SK-N-SH (cell line): ENCODE results near the gene EEF1A2. TPM values are rescaled to one million over a fixed set of nuclear protein-coding genes. Genes with fewer than 3 reads are reported as not detected.

ENCODE experiments used
- CTCF ChIA-PET: fragments of 300-600, 350-600 bp; formaldehyde crosslinking; extraction: SDS; loops from one replicate; lab custom pipeline; 2021; lab: Yijun Ruan, JAX
- POLR2A ChIA-PET: fragments of 350-600 bp; sonication (Branson Sonifier 250); formaldehyde crosslinking; extraction: SDS; loops from one replicate; lab custom pipeline; 2020; ENCODE audit warnings: antibody characterized with exemption, inconsistent platforms; lab: Yijun Ruan, JAX
- DNase-seq: peaks from one replicate; pipeline ENCODE4 v3.0.0; 2012
- H2AFZ ChIP-seq: fragments of 200-600 bp; sonication (generic); 2 replicates; pipeline ENCODE4 v1.8.1; 2016; ENCODE audit warnings: antibody characterized with exemption, mild to moderate bottlenecking, low read depth
- H3F3A ChIP-seq: fragments of 200-600 bp; sonication (generic); replicated peaks from 2 replicates; pipeline ENCODE3; 2016; ENCODE audit warnings: antibody characterized with exemption, mild to moderate bottlenecking; ENCODE audit not compliant: insufficient read depth
- H3K27ac ChIP-seq, 2 experiments: fragments of 200-500 bp in 1 of 2; fragments of 200-600 bp in 1 of 2; sonication (Bioruptor generic) in 1 of 2; sonication (generic), shearing (Covaris generic) in 1 of 2; 2 replicates each; pipeline versions ENCODE4 v1.5.1 to v1.6.1; 2014 to 2016; ENCODE audit warnings: low read depth in 2 of 2, inconsistent platforms in 1 of 2, low read length in 1 of 2, mild to moderate bottlenecking in 1 of 2, mixed read lengths in 1 of 2
- H3K27me3 ChIP-seq: fragments of 200-600 bp; sonication (generic), shearing (Covaris generic); 2 replicates; pipeline ENCODE4 v1.6.1; 2016; ENCODE audit warnings: mixed run types; ENCODE audit not compliant: insufficient read depth
- H3K36me3 ChIP-seq, 2 experiments: fragments of 200-500 bp in 1 of 2; fragments of 200-600 bp in 1 of 2; sonication (Bioruptor generic) in 1 of 2; sonication (generic) in 1 of 2; replicated peaks in 1 of 2; 2 replicates each; pipeline versions ENCODE3 to v1.5.1; 2014 to 2016; ENCODE audit warnings: low read length in 1 of 2, mild to moderate bottlenecking in 1 of 2; ENCODE audit not compliant: insufficient read depth in 2 of 2, control insufficient read depth in 1 of 2
- H3K4me1 ChIP-seq, 2 experiments: fragments of 200-500 bp in 1 of 2; fragments of 200-600 bp in 1 of 2; sonication (Bioruptor generic) in 1 of 2; sonication (generic), shearing (Covaris generic) in 1 of 2; 2 replicates each; pipeline versions ENCODE4 v1.5.1 to v1.6.1; 2014 to 2016; ENCODE audit warnings: low read depth in 1 of 2, low read length in 1 of 2, mixed run types in 1 of 2; ENCODE audit not compliant: insufficient read depth in 2 of 2, control insufficient read depth in 1 of 2
- H3K4me2 ChIP-seq: fragments of 200-600 bp; sonication (generic), shearing (Covaris generic); 2 replicates; pipeline ENCODE4 v1.6.1; 2017; ENCODE audit warnings: mixed run types
- H3K4me3 ChIP-seq, 2 experiments: fragments of 200-500 bp in 1 of 2; fragments of 200-600 bp in 1 of 2; sonication (Bioruptor generic) in 1 of 2; sonication (generic), shearing (Covaris generic) in 1 of 2; 2 replicates each; pipeline versions ENCODE4 v1.5.1 to v1.8.1; 2014 to 2016; ENCODE audit warnings: low read depth in 2 of 2, inconsistent platforms in 1 of 2, low read length in 1 of 2, mild to moderate bottlenecking in 1 of 2, mixed read lengths in 1 of 2, moderate library complexity in 1 of 2
- H3K79me2 ChIP-seq: fragments of 200-600 bp; sonication (generic); 2 replicates; pipeline ENCODE4 v1.8.1; 2017; ENCODE audit warnings: mild to moderate bottlenecking; ENCODE audit not compliant: insufficient read depth
- H3K9ac ChIP-seq: fragments of 200-600 bp; sonication (generic); 2 replicates; pipeline ENCODE4 v1.6.1; 2017; ENCODE audit warnings: mixed run types
- H3K9me2 ChIP-seq: fragments of 200-600 bp; sonication (generic); 2 replicates; pipeline ENCODE4 v1.6.1; 2017; ENCODE audit warnings: mixed run types
- H3K9me3 ChIP-seq: fragments of 200-600 bp; sonication (generic); 2 replicates; pipeline ENCODE4 v1.6.1; 2017; ENCODE audit warnings: mixed run types, mild to moderate bottlenecking, moderate library complexity
- H4K20me1 ChIP-seq: fragments of 200-600 bp; sonication (generic); 2 replicates; pipeline ENCODE4 v1.6.1; 2017; ENCODE audit warnings: mild to moderate bottlenecking, mixed run types; ENCODE audit not compliant: insufficient read depth
- CHD2 ChIP-seq: fragments of 150-350 bp; IDR thresholded peaks from 2 replicates; pipeline ENCODE4 v1.6.1; 2018; ENCODE audit warnings: low read length; ENCODE audit not compliant: partially characterized antibody
- FOSL2 ChIP-seq: IDR thresholded peaks from 2 replicates; pipeline ENCODE4 v1.4.0; 2012; ENCODE audit warnings: low read depth, mild to moderate bottlenecking, moderate library complexity, borderline replicate concordance
- FOXJ3 ChIP-seq: sonication (generic); formaldehyde crosslinking; IDR thresholded peaks from 2 replicates; pipeline ENCODE4 v1.5.1; 2020; ENCODE audit warnings: mild to moderate bottlenecking, missing genetic modification reagents
- FOXM1 ChIP-seq: IDR thresholded peaks from 2 replicates; pipeline ENCODE4 v1.4.0; 2012; ENCODE audit warnings: low read depth, mild to moderate bottlenecking
- GABPA ChIP-seq: IDR thresholded peaks from 2 replicates; pipeline ENCODE4 v1.4.0; 2012; ENCODE audit warnings: low read depth, mild to moderate bottlenecking
- GATA2 ChIP-seq: sonication (generic); formaldehyde crosslinking; IDR thresholded peaks from 2 replicates; pipeline ENCODE4 v1.5.0; 2020; ENCODE audit warnings: mild to moderate bottlenecking, missing genetic modification reagents
- IRF3 ChIP-seq: fragments of 150-350 bp; IDR thresholded peaks from 2 replicates; pipeline ENCODE4 v1.6.1; 2016; ENCODE audit warnings: mild to moderate bottlenecking, low read depth, low read length
- JUND ChIP-seq: IDR thresholded peaks from 2 replicates; pipeline ENCODE4 v1.4.0; 2012
- NRF1 ChIP-seq: IDR thresholded peaks from 2 replicates; pipeline ENCODE4 v1.6.1; 2012; ENCODE audit warnings: low read depth, mild to moderate bottlenecking, low read length
- POLR2AphosphoS5 ChIP-seq: IDR thresholded peaks from 2 replicates; pipeline ENCODE4 v1.6.1; 2012; ENCODE audit warnings: low read depth, low read length
- RAD21 ChIP-seq: IDR thresholded peaks from 2 replicates; pipeline ENCODE4 v1.6.1; 2012; ENCODE audit warnings: mild to moderate bottlenecking, low read length
- REST ChIP-seq: IDR thresholded peaks from 2 replicates; pipeline ENCODE4 v1.6.1; 2012; ENCODE audit warnings: mild to moderate bottlenecking, low read depth, low read length, moderate library complexity
- RXRA ChIP-seq: IDR thresholded peaks from 2 replicates; pipeline ENCODE4 v1.4.0; 2012; ENCODE audit warnings: low read depth, mild to moderate bottlenecking, borderline replicate concordance
- SIN3A ChIP-seq: IDR thresholded peaks from 2 replicates; pipeline ENCODE4 v1.6.1; 2012; ENCODE audit warnings: low read depth, mild to moderate bottlenecking, low read length, moderate library complexity, borderline replicate concordance
- SMC3 ChIP-seq: IDR thresholded peaks from 2 replicates; pipeline ENCODE4 v1.6.1; 2012; ENCODE audit warnings: low read depth, low read length, improper control_type of control experiment
- TAF1 ChIP-seq: IDR thresholded peaks from 2 replicates; pipeline ENCODE4 v1.6.1; 2012; ENCODE audit warnings: low read depth, mild to moderate bottlenecking, low read length, moderate library complexity, borderline replicate concordance
- USF2 ChIP-seq: fragments of 150-350 bp; IDR thresholded peaks from 2 replicates; pipeline ENCODE4 v1.6.1; 2017; ENCODE audit warnings: antibody characterized with exemption, low read length, low read depth, borderline replicate concordance
- YY1 ChIP-seq: IDR thresholded peaks from 2 replicates; pipeline ENCODE4 v1.4.0; 2012; ENCODE audit warnings: low read depth, mild to moderate bottlenecking
- ZBTB33 ChIP-seq: IDR thresholded peaks from 2 replicates; pipeline ENCODE4 v1.4.0; 2012; ENCODE audit warnings: low read depth, borderline replicate concordance
- WGBS: methylation state at CpG from one replicate; pipeline ENCODE4 v1.1.6; 2017; ENCODE audit warnings: low lambda C conversion rate; 5-methylcytosine and 5-hydroxymethylcytosine counted together
- polyA plus RNA-seq, 3 experiments: library from polyadenylated mRNA; depleted of rRNA; stranded (reverse); fragments of >200 nt; gene quantifications; 2 replicates each; pipeline ENCODE4 v1.2.3, GENCODE V29; 2012

EEF1A2 gene
- polyA plus RNA-seq, 1 of the 3 experiments (the other 2 are of a cell fraction): 16.5 TPM

- Histone ChIP-seq H3K4me3 (no peak overlapping the region), H3K9ac (no peak overlapping the region), H3K9me3 (no peaks in the 10 kb centered on the region), H3K36me3 (no peaks in the 10 kb centered on the region), H3F3A (no peaks in the 10 kb centered on the region), H3K4me1 (peaks cover 0 to 21% of the 10 kb centered on the region in 2 experiments; a peak in 1 of 4 replicates), H3K9me2 (no peaks in the 10 kb centered on the region), H2AFZ (no peak overlapping the region), H4K20me1 (no peaks in the 10 kb centered on the region), H3K27me3 (no peaks in the 10 kb centered on the region), H3K79me2 (no peaks in the 10 kb centered on the region), H3K4me2 (no peak overlapping the region), H3K27ac (no peak overlapping the region)
- ChIA-PET POLR2A (interaction anchor here (1.2 to 1.7 kb wide), 2 partner anchors 11 to 13 kb away, joined by 3 to 5 read pairs; partner anchors contain the start of gene PPDPF), CTCF (interaction anchor here (1.8 kb wide), 1 partner anchor 440 kb away, joined by 5 read pairs; no protein-coding TSS in a partner anchor)
- WGBS: 89% methylated on average over 16 of the region's 28 CpGs
- TF ChIP-seq YY1 (no peak), FOXM1 (no peak), SIN3A (no peak), RXRA (no peak), NRF1 (no peak), JUND (no peak), CHD2 (no peak), USF2 (no peak)
- peak; percentile 23 for DNase-seq
Measured at GRCh38 chr20:63533871-63534393, 35.0 kb upstream of the EEF1A2 start.

GRCh38 chr20:63533388-63533787 lies 34.5 kb upstream of the EEF1A2 start:
- H3K27ac ChIP-seq: no peak overlapping the region
- H2AFZ ChIP-seq: no peak overlapping the region
- no peaks in the 10 kb centered on the region for H3K27me3 ChIP-seq
- H4K20me1 ChIP-seq: no peaks in the 10 kb centered on the region
- ChIA-PET POLR2A (no interaction called here), CTCF (no interaction called here)
- WGBS: 77% methylated on average over 6 of the region's 14 CpGs
- DNase-seq: no peak
- H3K9me3 ChIP-seq: no peaks in the 10 kb centered on the region
- no peaks in the 10 kb centered on the region for H3K9me2 ChIP-seq
- H3K4me2 ChIP-seq: no peak overlapping the region
- no peaks in the 10 kb centered on the region for H3F3A ChIP-seq
- H3K79me2 ChIP-seq: no peaks in the 10 kb centered on the region
- H3K4me3 ChIP-seq: no peak overlapping the region
- H3K36me3 ChIP-seq: no peaks in the 10 kb centered on the region
- H3K4me1 ChIP-seq: peaks cover 0 to 21% of the 10 kb centered on the region in 2 experiments; a peak in 1 of 4 replicates
- H3K9ac ChIP-seq: no peak overlapping the region
- TF ChIP-seq IRF3 (no peak), RAD21 (no peak), CHD2 (no peak), FOSL2 (no peak), REST (no peak), SMC3 (no peak), YY1 (no peak), FOXJ3 (no peak), ZBTB33 (no peak), POLR2AphosphoS5 (no peak), GABPA (no peak), GATA2 (CRISPR knock-in tag) (no peak), TAF1 (no peak)
- TF ChIP-seq, all 33 proteins: peak for 0
